HTR-8/SVneo (cell line): ENCODE measurements around the gene HECTD4.
"Not testable (repeated sequence)": the region's sequence is repeated elsewhere in the genome, so short reads cannot be mapped to it uniquely, and the experiment has no call there.

ENCODE experiments used
- DNase-seq: peaks from one replicate; pipeline ENCODE4 v3.0.0; 2011; ENCODE audit warnings: low spot score, mixed read lengths; ENCODE audit not compliant: insufficient read length
- FAIRE-seq: peaks from 2 replicates; lab custom pipeline; 2011; peaks lifted over from hg19 to GRCh38; lab: Jason Lieb, UNC

Gene HECTD4

DNA sequence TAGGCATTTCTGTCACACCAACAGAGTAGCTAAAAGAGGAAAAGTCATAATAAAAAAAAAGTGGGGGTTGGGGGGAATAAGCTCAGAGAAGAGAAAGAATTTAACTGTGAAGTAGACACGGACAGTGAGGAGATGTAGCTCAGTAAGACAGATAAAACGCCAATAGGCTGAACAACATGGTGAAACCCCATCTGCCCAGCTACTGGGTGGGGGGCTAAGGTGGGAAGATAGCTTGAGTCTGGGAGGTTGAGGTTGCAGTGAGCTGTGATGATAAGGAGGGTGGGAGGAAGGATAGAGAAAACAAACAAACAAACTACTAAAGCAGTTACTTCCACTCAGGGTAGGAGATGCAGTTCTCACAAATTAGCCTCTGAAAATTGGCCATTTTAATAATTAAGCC lies 25.0 kb downstream of the HECTD4 start:
- FAIRE-seq (no peak), DNase-seq (no peak)

DNA sequence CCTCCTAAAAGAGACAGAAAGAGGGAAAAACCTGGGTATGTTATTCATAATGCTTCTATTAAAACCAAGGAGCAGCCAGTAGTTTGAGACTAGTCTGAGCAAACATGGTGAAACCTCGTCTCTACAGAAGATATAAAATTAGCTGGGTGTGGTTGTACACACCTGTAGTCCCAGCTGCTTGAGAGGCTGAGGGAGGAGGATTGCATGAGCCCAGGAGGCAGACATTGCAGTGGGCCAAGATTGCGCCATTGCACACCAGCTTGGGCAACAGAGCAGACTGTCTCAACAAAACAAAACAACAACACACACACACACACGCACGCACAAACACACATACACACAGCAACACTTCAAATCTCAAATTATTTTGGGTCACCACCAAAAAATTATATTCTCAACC lies 27.8 kb downstream of the HECTD4 start:
- DNase-seq, result no peak
- no peak for FAIRE-seq

DNA sequence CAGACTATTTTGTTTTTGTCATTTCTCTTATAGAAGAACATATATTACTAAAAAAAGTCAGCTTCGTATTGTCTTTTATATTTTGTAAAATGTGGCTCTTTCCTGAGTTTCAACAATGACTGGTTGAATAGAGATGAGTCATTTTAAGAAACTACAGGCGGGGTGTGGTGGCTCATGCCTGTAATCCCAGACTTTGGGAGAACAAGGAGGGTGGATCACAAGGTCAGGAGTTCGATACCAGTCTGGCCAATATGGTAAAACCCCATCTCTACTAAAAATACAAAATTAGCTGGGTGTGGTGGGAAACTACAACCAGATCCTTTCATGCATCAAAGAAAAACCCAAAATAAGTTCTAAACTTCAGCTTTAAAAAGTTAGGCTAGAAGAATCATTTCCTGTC lies 28.8 kb downstream of the HECTD4 start:
- no peak for DNase-seq
- no peak for FAIRE-seq

DNA sequence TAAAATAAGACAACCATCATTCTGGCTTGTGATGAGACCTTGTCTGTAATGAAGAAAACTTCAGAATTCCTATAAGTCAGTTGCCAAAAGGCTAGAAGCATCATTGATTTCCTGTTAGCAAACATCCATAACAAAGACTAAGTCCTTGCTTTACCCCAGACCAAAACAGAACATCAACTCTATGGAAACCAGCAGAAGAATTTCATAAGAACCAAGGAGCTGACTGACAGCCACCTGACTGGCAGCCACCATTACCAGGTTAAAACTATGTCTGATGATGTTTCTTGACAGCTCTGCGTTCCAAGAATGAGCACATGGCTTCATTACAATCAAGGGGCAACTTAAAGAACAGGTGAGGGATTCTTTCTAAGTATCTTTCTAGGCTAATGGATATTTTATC lies 29.3 kb downstream of the HECTD4 start:
- DNase-seq, result no peak
- FAIRE-seq, result no peak

DNA sequence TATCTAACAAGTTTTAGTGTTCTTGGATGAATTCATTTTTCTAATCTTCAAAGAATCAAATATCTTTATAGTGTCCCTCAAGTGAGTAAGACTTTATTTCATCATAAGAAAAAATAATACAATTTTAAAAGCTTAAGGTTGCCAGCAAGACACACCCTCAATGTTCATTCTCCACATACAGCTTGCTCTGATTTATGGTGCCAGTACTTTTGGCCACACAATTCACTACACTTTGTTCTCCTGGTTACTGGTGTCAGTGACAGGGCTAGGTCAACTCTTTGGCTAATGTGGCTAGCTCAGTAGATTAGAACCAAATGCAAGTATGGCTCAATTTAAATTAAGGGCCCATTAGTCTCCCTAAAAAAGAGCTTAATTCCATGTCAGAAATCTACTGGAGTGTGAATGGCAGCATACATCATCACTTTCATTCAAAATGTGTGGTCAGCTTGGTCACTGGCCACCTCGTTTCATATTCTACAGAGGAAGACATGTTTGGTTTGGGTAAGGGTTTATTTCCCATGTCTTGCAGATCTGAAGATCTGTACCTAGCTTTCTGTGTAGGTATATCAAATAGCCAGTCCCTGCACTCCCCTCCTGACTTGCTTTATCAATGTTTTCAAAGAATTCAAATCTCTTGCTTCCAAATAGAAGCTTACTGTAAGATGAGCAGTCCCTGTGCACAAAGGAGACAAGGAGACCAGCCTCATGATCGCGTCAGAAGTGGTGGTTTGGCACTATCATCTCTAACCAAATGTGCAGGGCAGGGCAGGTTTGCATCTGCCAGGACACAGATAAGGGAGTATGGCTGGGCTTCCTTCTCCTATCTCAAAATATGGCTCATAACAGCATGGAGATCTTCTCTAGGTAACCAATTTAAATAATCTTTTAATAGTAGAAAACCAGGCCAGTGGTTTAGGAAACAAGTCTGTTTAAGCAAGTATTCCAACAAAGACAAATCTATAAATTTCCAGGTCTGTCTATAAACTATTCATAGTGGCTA lies 31.3 kb downstream of the HECTD4 start:
- FAIRE-seq (no peak), DNase-seq (no peak)

DNA sequence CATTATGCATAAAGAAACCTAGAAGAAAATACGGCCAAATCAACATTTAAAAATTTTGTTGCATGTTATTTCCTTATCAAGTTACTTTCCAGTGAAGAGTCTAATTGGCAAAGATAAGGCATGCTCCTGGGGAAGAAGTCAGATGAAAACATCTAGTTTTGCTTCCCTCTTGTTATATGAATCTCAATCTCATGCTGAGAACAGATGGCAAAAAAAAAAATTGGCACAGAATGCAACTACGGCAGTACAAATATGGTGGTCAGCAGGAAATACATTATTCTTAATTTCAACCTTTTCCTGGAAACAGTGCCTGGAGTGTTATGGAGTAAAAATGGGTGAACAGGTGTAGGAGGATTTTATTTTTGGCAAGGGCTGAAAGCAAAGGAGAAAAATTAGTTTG lies 32.8 kb downstream of the HECTD4 start:
- no peak for FAIRE-seq
- DNase-seq, result no peak

DNA sequence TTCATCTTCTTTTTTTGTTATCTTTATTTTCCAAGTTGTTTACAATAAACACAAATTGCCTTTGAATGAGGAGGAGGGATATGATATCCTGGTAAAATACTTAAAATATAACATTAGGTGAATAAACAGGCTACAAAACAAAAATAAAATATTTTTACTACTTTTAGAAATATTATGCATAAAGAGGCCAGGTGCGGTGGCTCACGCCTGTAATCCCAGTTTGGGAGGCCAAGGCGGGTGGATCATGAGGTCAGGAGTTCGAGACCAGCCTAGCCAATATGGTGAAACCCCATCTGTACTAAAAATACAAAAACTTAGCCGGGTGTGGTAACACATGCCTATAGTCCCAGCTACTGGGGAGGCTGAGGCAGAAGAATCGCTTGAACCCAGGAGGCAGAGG lies 33.3 kb downstream of the HECTD4 start:
- not testable (repeated sequence) for DNase-seq, FAIRE-seq

DNA sequence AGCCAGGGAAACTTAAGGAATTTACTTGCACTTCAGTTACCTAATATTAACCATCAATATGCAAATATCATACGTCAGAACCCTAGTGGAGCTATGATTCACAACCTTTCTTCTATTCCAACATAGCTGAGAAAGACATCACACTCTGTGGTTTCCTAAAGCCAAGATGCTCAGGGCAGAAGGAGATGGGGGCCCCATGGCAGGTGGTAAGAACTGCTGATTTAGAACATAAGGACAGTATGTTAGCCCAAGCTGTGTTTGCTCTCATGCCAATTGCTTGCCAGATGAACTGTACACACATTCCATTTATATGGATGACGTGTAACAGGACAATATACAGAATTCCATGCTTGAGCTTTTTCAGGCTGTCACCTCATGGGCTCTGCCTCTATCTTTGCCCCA lies 34.6 kb downstream of the HECTD4 start:
- FAIRE-seq (no peak), DNase-seq (no peak)

DNA sequence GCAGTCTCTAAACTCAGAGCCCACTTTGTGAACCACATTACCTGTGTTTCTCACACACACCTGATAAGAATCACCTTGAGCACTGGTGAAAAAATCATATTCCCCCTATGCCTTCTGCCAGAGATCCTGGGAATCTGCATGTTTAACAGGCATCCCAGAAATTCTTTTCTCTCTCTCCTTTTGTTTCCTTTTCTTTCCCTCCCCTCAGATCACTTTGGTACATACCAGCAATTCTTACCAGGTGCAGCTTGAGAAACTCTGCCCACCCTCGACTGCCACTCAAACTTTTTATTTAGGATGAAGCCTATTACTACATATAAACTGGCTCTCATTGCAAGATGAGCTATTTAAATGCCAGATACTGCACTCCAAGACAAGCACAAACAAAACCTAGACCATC lies 36.0 kb downstream of the HECTD4 start:
- FAIRE-seq (no peak), DNase-seq (no peak)

DNA sequence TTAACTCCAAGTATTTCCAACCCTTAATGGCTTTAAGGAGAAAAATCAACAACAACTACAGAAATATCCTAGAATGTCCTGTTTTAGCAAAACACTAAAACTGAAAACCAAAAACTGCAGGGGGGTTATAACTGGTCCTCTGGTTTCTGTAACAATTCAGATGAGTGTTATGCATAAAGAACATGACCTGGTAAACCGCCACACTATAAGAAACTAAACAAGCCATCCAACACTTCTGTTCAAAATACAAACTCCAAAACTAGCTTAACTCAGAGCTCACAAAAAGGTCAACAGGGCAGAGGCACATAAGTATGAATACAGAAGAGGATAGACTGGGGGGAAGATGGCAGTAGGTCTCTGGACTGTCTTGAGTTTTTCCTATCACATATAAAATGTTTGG lies 38.0 kb downstream of the HECTD4 start:
- FAIRE-seq (no peak), DNase-seq (no peak)

DNA sequence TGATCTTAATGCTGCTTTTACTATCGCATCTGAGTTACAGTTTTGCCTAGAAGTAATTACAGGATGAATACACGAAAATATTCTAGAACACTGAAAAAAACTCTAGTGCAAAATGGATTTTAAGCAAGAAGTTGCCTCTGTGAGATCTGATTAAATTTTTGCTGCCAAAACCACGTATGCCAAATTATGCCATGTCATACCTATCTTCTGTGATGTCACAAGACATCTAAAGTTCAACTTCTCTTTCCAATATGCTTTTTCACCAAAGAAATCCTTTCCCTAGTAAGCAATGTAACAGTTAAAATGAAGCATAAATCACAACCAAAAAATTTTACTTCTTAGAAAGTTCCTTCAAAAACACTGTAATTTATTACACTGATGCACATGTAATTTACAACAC lies 39.6 kb downstream of the HECTD4 start:
- FAIRE-seq, result no peak
- no peak for DNase-seq

DNA sequence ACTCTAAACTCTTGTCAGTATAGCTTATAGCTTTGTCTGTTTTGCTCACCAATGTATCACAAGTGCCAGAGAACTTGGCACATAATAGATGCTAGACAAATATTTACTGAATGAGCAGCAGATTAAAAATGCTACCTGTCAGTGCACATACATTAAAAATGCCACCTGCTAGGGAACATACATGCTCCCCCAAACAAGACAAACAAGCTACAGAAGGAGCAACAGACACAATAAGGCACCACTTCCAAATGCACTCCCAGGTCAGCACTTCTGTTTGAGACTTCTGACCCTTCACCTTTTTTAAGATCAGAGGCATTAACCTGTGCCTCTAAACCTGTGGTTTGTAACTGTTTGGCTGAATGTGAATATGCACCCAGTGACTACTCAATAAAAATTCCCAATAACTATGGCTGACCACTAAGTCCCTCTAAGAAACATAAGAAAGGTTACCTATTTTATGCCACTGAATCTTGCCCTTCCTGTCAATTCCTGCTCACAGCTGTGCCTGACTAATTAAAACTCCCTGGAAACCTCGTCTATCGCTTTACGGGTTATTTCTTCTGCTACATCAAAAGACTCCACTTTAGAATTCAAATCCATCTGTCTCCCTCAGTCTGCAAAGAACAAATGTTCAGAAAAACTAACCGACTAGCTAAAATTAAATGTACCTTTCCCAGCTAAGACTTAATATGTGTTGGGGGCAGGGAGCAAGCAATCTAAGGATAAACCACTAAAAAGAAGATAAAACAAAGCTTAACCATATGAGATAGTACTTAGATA lies 41.0 kb downstream of the HECTD4 start:
- no peak for DNase-seq
- FAIRE-seq, result no peak

DNA sequence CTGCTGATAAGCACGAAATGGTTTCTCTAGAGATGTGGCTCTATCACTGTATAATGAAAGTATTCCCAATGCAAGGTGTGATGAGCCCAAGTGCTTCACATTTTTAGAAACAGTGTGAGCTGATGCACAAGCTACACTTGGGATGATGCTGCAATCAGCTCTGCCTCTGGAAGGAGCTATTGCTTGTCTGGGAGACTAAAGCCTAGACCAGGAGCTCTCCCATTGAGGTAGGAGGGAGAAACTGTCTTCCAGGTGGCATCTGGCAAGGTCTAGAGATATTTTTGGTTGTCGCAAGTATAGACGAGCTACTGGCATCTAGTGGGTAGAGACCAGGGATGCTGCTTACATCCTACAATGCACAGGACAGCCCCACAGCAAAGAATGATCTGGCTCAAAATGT lies 42.0 kb downstream of the HECTD4 start:
- no peak for FAIRE-seq

DNA sequence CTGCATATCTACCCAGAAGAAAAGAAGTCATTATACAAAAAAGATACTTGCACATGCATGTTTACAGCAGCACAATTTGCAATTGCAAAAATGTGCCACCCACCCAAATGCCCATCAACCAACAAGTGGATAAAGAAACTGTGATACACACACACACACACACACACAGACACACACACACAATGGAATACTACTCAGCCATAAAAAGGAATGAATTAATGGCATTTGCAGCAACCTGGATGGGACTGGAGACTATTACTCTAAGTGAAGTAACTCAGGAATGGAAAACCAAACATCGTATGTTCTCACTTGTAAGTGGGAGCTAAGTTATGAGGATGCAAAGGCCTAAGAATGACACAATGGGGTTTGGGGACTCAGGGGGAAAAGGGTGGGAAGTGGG lies 47.2 kb downstream of the HECTD4 start:
- not testable (repeated sequence) for FAIRE-seq

More for the DNA sequence above, 42.0 kb downstream of the HECTD4 start:
- no peak for DNase-seq

DNA sequence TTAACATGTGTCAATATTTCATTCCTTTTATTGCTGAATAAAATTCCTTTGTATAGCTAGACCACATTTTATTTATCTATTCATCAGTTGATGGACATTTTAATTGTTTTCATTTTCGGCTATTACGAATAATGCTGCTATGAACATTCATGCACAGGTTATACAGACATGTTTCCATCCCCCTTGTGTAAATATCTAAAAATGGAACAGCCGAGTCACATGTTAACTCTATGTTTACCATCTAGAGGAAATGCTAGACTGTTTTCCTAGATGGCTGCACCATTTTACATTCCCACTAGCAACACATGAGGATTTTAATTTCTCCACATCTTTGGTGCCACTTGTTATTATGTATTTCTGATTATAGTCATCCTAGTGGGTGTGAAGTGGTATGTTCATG lies 49.2 kb downstream of the HECTD4 start:
- FAIRE-seq, result no peak

More for the DNA sequence above, 47.2 kb downstream of the HECTD4 start:
- not testable (repeated sequence) for DNase-seq

DNA sequence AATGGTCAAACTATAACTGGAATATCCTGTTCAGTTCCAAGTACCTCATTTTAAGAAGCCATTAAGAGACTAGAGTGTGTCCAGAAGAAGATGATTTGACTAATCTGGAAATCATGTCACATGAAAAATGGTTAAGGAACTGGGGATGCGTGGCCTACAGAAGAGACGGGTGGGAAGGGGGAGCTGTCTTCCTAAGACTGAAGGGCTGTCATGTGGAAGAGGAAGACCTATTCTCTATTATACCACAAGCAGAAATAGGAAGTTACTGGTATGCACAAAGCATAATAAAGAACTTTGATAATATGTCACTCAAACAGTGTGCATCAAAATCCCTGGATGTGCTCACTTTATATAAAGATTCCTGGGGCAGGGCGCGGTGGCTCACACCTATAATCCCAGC lies 50.3 kb downstream of the HECTD4 start:
- FAIRE-seq (no peak), DNase-seq (no peak)

More for the DNA sequence above, 49.2 kb downstream of the HECTD4 start:
- DNase-seq, result no peak

DNA sequence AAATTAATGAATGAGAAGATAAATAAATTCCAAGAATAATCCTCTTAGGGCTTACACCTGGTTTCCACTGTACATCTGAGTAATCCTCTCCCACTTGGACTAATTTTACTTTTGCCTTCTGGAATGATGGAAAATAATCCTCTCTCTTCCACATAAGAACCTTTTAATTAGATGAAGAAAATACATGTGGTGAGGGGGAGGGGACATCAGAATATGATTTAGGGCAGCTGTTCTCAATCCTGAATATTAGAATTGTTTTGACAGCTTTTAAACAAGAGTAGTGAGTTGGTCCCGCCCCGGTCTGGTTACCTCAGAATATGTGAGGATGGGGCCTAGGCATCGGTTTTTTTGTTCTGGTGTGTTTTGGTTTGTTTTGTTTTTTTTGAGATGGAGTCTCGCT lies 51.5 kb downstream of the HECTD4 start:
- FAIRE-seq (no peak), DNase-seq (no peak)

DNA sequence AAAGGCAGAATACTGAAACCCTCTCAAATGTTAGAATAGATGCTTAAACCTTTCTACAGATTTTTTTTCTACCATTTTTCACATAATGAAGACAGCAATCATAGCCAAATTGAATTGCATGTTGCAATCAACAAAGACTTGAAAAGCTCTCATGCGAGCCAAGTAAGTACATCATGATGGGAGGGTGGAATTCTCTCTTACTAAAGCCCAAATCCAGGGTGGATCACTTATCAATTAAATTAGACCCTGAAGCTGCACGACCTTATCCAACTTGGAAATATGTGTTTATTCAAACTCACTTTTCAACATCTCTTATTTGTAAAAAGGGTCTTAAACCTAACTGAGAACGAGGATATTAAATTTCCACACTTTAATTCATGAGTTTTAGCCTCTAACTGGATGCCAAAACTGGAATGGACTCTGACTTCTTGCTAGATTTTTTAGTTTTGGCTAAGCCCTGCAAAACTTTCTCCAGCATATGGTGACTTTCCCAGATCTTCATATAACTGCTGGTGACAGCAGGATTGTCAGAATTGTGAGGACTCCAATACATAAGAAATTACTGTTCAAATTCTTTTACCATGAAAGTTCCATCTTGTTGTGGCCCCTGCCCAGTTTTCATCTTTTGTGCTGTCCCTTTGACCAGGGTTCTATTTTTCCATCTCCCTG lies 53.6 kb downstream of the HECTD4 start:
- DNase-seq (no peak), FAIRE-seq (no peak)

DNA sequence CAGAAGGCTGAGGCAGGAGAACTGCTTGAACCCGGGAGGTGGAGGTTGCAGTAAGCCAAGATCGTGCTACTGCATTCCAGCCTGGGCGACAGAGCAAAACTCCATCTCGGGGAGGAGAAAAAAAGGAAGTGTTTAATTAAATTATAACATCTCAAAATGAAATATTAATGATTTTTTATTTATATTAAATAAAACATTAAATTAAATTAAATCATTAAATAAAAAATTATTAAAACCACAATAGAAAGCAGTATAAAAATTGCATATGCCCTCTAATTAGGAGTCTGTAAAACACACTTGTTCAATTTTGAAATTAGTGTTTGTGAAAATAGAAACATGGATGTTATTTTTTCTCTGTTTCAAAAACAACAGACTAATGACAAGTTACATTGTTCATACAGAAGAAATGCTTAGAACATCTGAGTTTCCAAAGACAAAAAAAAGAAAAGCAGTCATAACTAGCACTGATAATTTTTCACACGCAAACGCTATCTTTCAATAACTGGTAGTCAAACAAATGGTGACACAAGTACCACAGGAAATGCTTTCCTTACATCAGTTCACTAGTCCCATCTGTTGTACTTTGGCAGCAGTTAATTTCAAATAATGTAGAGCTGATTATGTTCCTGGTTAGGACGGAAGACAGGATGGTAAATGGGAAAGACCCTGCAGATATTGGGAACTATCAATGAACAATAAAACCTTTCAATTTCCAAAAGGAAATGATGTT lies 54.9 kb downstream of the HECTD4 start:
- DNase-seq, result no peak
- FAIRE-seq, result no peak

DNA sequence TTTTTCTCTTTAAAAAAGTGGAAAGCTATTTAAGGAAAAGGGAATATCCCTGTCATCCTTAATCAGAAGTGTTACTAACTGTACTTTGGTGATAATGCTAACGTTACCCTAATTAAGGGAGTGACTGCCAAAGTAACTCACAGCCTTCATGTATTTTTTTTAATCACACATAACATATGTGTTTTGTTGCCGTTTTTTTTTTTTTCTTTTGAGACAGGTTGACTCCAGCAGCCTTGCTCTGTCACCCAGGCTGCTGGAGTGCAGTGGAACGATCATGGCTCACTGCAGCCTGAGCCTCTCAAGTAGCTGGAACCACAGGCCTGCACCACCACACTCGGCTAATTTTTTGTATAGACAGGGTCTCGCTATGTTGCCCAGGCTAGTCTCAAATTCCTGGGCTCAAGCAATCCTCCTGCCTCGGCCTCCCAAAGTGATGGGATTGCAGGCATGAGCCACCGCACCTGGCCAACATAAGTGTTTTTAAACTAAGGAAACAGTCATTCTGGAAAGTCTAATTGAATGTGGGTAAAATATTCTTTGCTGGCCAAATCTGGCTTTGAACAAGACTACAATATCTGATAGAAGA lies 56.5 kb downstream of the HECTD4 start:
- DNase-seq, result no peak
- no peak for FAIRE-seq
